Caco-2 (cell line): ENCODE measurements around the gene SRBD1. TPM values are rescaled to one million over a fixed set of nuclear protein-coding genes. Genes with fewer than 3 reads are reported as not detected.

Experiments
- BruUV-seq: library from RNA; stranded (reverse); fragments of 400-500 nt; replicated peaks from 2 replicates; lab custom pipeline; 2021; lab: Mats Ljungman, UMichigan
- CTCF ChIA-PET: fragments of 300-600 bp; sonication (Branson Sonifier 250); formaldehyde crosslinking; loops from one replicate; lab custom pipeline; 2022; ENCODE audit warnings: antibody characterized with exemption; lab: Charles Lee
- POLR2A ChIA-PET: fragments of 300-600 bp; sonication (Branson Sonifier 250); formaldehyde crosslinking; loops from one replicate; lab custom pipeline; 2022; ENCODE audit warnings: antibody characterized with exemption; lab: Charles Lee
- DNase-seq, 2 experiments: peaks; one replicate each; pipeline versions ENCODE4 v3.0.0 to v3.0.0-alpha.2; 2020 to 2022
- H3K27me3 ChIP-seq: replicated peaks from 2 replicates; pipeline ENCODE4 v1.6.0; 2011; ENCODE audit warnings: low read length; ENCODE audit not compliant: control insufficient read depth, insufficient read depth
- H3K36me3 ChIP-seq: 2 replicates; pipeline ENCODE4 v1.5.1; 2011; ENCODE audit warnings: low read length; ENCODE audit not compliant: control insufficient read depth, insufficient read depth
- H3K4me1 ChIP-seq: fragments of 250-450 bp; sonication (Bioruptor Pico); 2 replicates; pipeline ENCODE4 v1.5.1; 2020; ENCODE audit warnings: mild to moderate bottlenecking
- H3K4me3 ChIP-seq: 2 replicates; pipeline ENCODE4 v1.5.1; 2011; ENCODE audit warnings: low read depth, mild to moderate bottlenecking, control low read depth, low read length
- H3K9me3 ChIP-seq: fragments of 250-450 bp; sonication (Bioruptor Pico); 2 replicates; pipeline ENCODE4 v1.5.1; 2020; ENCODE audit warnings: mild to moderate bottlenecking, moderate library complexity
- H3K27ac Mint-ChIP-seq: one replicate; pipeline ENCODE4 v1.8.0; 2022; ENCODE audit warnings: mixed read lengths; ENCODE audit not compliant: unreplicated experiment
- H3K27me3 Mint-ChIP-seq: one replicate; pipeline ENCODE4 v1.8.0; 2022; ENCODE audit warnings: mixed read lengths; ENCODE audit not compliant: insufficient read depth, unreplicated experiment
- H3K36me3 Mint-ChIP-seq: one replicate; pipeline ENCODE4 v1.8.0; 2022; ENCODE audit warnings: mild to moderate bottlenecking, mixed read lengths; ENCODE audit not compliant: insufficient read depth, unreplicated experiment
- H3K4me1 Mint-ChIP-seq: one replicate; pipeline ENCODE4 v1.8.0; 2022; ENCODE audit warnings: low read depth, mixed read lengths; ENCODE audit not compliant: unreplicated experiment
- H3K4me3 Mint-ChIP-seq: one replicate; pipeline ENCODE4 v1.8.0; 2022; ENCODE audit warnings: mild to moderate bottlenecking, moderate library complexity, mixed read lengths; ENCODE audit not compliant: unreplicated experiment
- H3K9me3 Mint-ChIP-seq: one replicate; pipeline ENCODE4 v1.8.0; 2022; ENCODE audit warnings: mixed read lengths; ENCODE audit not compliant: unreplicated experiment
- intact Hi-C: fragments of 100-400 bp; cut with micrococcal nuclease; formaldehyde crosslinking; loops from one replicate; pipeline ENCODE4 v1.10.0; 2022; ENCODE audit not compliant: unreplicated experiment
- total RNA-seq: library from RNA; stranded (reverse); gene quantifications from 2 replicates; pipeline ENCODE4 v1.2.3, GENCODE V29; 2022
- TF ChIP-seq, protein P1 (sequence below), 2 experiments: fragments of 200-600 bp in 1 of 2; IDR thresholded peaks; 1 replicate in 1 of 2; 2 replicates in 1 of 2; pipeline versions ENCODE4 v1.5.1 to v1.8.0; 2011 to 2022; ENCODE audit warnings: antibody characterized with exemption in 1 of 2, control low read depth in 1 of 2, inconsistent platforms in 1 of 2, low read depth in 1 of 2, low read length in 1 of 2, mild to moderate bottlenecking in 1 of 2, moderate library complexity in 1 of 2; ENCODE audit not compliant: insufficient read depth in 1 of 2, severe bottlenecking in 1 of 2, unreplicated experiment in 1 of 2

The SRBD1 gene
- total RNA-seq, 1 experiment from 2014 or later = 15.8 TPM

DNA sequence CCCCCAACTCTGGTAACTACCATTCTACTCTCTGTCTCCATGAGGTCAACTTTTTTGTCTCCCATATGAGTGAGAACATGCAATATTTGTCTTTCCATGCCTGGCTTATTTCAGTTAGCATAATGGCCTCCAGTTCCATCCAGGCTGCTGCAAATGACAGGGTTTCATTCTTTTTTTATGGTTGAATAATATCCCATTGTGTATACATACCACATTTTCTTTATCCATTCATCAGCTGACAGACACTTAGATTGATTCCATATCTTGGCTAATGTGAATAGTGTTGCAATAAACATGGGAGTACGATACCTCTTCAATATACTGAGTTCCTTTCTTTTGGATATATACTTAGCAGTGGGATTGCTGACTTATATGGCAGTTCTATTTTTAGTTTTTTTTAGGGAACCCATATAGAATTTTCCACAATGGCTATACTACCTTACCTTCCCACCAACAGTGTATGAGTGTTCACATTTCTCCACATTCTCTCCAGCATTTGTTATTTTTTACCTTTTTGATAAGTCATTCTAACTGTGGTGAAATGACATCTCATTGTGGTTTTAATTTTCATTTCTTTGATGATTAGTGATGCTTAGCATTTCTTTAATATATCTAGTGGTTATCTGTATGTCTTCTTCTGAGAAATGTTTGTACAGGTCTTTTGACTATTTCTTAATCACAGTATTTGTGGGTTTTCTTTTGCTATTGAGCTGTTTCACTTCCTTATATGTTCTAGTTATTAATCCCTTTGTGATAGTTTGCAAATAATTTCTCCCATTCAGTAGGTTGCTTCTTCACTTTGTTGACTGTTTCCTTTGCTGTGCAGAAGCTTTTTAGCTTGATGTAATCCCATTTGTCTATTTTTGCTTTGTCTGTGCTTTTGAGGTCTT, 112.2 kb downstream of the SRBD1 start:
- H3K36me3 ChIP-seq = no peaks in the 10 kb centered on the region
- no peak overlapping the region for H3K27ac Mint-ChIP-seq
- no peaks in the 10 kb centered on the region for H3K27me3 Mint-ChIP-seq
- no peak overlapping the region for H3K4me3 ChIP-seq
- H3K9me3 Mint-ChIP-seq = no peaks in the 10 kb centered on the region
- TF ChIP-seq, protein P1, sequence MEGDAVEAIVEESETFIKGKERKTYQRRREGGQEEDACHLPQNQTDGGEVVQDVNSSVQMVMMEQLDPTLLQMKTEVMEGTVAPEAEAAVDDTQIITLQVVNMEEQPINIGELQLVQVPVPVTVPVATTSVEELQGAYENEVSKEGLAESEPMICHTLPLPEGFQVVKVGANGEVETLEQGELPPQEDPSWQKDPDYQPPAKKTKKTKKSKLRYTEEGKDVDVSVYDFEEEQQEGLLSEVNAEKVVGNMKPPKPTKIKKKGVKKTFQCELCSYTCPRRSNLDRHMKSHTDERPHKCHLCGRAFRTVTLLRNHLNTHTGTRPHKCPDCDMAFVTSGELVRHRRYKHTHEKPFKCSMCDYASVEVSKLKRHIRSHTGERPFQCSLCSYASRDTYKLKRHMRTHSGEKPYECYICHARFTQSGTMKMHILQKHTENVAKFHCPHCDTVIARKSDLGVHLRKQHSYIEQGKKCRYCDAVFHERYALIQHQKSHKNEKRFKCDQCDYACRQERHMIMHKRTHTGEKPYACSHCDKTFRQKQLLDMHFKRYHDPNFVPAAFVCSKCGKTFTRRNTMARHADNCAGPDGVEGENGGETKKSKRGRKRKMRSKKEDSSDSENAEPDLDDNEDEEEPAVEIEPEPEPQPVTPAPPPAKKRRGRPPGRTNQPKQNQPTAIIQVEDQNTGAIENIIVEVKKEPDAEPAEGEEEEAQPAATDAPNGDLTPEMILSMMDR (IDR thresholded peaks at IDR 0.05; ENCODE audit: insufficient read depth in 1 of 2, low read depth in 1 of 2, low read length in 1 of 2, severe bottlenecking in 1 of 2, unreplicated experiment in 1 of 2) = no peak
- H3K36me3 Mint-ChIP-seq = no peaks in the 10 kb centered on the region
- no peak overlapping the region for H3K4me3 Mint-ChIP-seq
- H3K27me3 ChIP-seq = no peaks in the 10 kb centered on the region
- ChIA-PET CTCF (no interaction called here), POLR2A (no interaction called here)
- H3K4me1 ChIP-seq = no peaks in the 10 kb centered on the region
- H3K4me1 Mint-ChIP-seq = no peaks in the 10 kb centered on the region
- intact Hi-C loops = no loop called here
- peaks cover 5% of the 10 kb centered on the region for H3K9me3 ChIP-seq
- DNase-seq = no peak
- no TSS peak for BruUV-seq

DNA sequence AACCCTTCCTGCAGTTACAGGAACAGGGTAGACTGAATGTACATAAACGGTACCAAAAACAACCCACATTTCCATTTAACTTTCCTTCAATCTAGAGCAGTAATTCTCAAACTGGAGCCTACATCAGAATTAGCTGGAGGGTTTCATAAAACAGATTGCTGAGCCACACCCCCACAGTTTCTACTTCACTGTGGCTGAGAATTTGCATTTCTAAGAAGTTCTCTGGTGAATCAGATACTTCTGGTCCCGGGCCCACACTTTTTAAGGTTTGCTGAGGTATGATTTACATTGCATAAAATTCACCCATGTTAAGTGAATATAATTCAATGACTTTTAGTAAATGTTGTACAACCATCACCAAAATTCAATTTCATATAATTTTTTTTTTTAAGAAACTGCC, 113.7 kb downstream of the SRBD1 start:
- Histone ChIP-seq H3K4me1 (no peaks in the 10 kb centered on the region), H3K27me3 (no peaks in the 10 kb centered on the region), H3K4me3 (no peak overlapping the region), H3K9me3 (peaks cover 5% of the 10 kb centered on the region), H3K36me3 (no peaks in the 10 kb centered on the region)
- no peak overlapping the region for H3K27ac Mint-ChIP-seq
- H3K4me1 Mint-ChIP-seq = no peaks in the 10 kb centered on the region
- no peak overlapping the region for H3K4me3 Mint-ChIP-seq
- no peaks in the 10 kb centered on the region for H3K36me3 Mint-ChIP-seq
- ChIA-PET CTCF (no interaction called here), POLR2A (no interaction called here)
- BruUV-seq = no TSS peak
- no peaks in the 10 kb centered on the region for H3K9me3 Mint-ChIP-seq
- intact Hi-C loops = no loop called here
- TF ChIP-seq, protein P1 (IDR thresholded peaks at IDR 0.05; ENCODE audit: insufficient read depth in 1 of 2, low read depth in 1 of 2, low read length in 1 of 2, severe bottlenecking in 1 of 2, unreplicated experiment in 1 of 2) = no peak
- no peaks in the 10 kb centered on the region for H3K27me3 Mint-ChIP-seq
- DNase-seq = no peak

DNA sequence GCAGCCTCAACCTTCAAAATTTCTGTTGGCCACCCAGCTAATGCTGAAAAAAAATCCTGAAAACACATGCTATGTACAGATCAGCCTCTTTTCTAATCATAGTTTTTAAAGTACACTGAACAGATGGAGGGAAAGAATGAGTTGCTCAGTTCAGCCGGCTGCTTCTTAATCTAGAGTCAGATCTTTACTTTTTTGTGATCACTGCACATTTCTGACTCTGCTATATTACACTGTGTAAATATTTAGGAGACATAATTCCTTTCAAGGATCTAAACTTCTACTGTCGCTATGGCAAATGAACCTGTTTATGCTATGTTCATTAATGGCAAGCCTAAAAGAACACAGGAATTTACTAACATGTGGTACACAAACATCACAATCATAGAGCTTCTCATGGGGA, 114.2 kb downstream of the SRBD1 start:
- BruUV-seq = no TSS peak
- intact Hi-C loops = no loop called here
- TF ChIP-seq, protein P1 (IDR thresholded peaks at IDR 0.05; ENCODE audit: insufficient read depth in 1 of 2, low read depth in 1 of 2, low read length in 1 of 2, severe bottlenecking in 1 of 2, unreplicated experiment in 1 of 2) = no peak
- Mint-ChIP-seq H3K36me3 (no peaks in the 10 kb centered on the region), H3K4me3 (no peak overlapping the region), H3K27me3 (no peaks in the 10 kb centered on the region), H3K9me3 (no peaks in the 10 kb centered on the region), H3K27ac (no peak overlapping the region), H3K4me1 (no peaks in the 10 kb centered on the region)
- Histone ChIP-seq H3K36me3 (no peaks in the 10 kb centered on the region), H3K27me3 (no peaks in the 10 kb centered on the region), H3K9me3 (peaks cover 3% of the 10 kb centered on the region), H3K4me3 (no peak overlapping the region), H3K4me1 (no peaks in the 10 kb centered on the region)
- CTCF ChIA-PET = no interaction called here
- POLR2A ChIA-PET = no interaction called here
- DNase-seq = no peak
